HEK293 (cell line): ENCODE data around the gene TMCO2.

Source experiments
- ZNF19 ChIP-seq: fragments of 450-650 bp; formaldehyde crosslinking; IDR thresholded peaks from 2 replicates; pipeline ENCODE4; 2016; ENCODE audit warnings: missing biosample characterization, missing genetic modification characterization, low read depth
- ZNF48 ChIP-seq: fragments of 450-650 bp; formaldehyde crosslinking; IDR thresholded peaks from 2 replicates; pipeline ENCODE4 v1.5.1; 2016; ENCODE audit warnings: missing biosample characterization, missing genetic modification characterization
- TF ChIP-seq, protein P1 (sequence below): fragments of 450-650 bp; formaldehyde crosslinking; IDR thresholded peaks from 2 replicates; pipeline ENCODE4 v1.5.1; 2016; ENCODE audit warnings: missing biosample characterization, missing genetic modification characterization

DNA sequence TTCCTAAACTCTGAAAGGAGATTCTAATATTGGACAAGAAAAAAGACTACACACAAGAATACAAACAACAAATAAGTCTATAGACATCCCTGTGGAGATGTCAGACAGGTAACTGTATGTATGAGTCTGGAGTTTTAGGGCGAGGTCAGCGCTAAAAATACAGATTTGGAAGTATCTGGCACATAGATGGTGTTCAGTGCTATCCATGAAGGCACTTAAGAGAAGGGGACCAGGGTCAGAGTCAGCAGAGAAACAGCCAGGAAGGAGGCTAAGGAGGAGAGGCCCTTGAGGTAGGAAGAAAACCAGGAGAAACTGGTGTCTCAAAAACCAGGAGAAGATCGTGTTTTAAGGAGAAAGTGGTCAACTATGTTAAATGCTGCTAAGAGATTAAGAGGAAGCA is 28.4 kb downstream of the TMCO2 start:
- TF ChIP-seq ZNF48 (tag by site-specific recombination) = no peak
- TF ChIP-seq ZNF19 = no peak
- TF ChIP-seq, protein P1, sequence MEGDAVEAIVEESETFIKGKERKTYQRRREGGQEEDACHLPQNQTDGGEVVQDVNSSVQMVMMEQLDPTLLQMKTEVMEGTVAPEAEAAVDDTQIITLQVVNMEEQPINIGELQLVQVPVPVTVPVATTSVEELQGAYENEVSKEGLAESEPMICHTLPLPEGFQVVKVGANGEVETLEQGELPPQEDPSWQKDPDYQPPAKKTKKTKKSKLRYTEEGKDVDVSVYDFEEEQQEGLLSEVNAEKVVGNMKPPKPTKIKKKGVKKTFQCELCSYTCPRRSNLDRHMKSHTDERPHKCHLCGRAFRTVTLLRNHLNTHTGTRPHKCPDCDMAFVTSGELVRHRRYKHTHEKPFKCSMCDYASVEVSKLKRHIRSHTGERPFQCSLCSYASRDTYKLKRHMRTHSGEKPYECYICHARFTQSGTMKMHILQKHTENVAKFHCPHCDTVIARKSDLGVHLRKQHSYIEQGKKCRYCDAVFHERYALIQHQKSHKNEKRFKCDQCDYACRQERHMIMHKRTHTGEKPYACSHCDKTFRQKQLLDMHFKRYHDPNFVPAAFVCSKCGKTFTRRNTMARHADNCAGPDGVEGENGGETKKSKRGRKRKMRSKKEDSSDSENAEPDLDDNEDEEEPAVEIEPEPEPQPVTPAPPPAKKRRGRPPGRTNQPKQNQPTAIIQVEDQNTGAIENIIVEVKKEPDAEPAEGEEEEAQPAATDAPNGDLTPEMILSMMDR (tag by site-specific recombination) = no peak
